ENCODE results near the gene PRRT4. TPM values are rescaled to one million over a fixed set of nuclear protein-coding genes. Genes with fewer than 3 reads are reported as not detected.
A peak's percentile ranks its signal among the peaks of the same experiment; 100 is the strongest.

The PRRT4 gene
- total RNA-seq, 3 donors from 2014 or later = 0.43 to 3.1 TPM; not detected in 1

DNA sequence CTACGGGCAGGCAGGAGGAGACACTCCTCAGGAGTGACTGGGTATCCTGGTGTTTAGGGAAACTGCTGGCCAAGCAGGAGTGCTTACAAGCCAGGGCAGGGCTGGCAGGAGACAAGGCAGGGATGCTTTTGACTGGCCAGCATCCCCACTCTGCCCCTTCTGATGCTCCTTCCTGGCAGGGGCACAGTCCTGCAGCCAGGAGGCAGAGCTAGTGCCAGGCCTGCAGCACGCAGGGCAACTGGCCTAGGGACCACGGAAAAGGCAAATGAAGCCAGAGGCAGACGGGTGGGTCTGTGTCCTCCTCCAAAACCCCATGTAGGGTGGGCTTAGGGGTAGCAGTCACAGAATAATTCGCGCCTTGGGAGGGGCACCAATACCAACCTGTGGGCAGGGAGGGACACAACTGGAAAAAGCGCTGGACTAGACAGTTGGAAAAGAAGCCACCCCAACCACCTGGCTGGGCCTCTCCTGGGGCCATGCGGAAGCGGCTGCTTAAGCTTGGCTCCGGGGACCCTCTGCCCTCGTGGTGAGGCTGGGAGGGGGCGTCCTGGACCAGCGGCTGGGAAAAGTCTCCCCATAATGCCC is 43.5 kb upstream of the PRRT4 start:
- TF ChIP-seq, protein P1, sequence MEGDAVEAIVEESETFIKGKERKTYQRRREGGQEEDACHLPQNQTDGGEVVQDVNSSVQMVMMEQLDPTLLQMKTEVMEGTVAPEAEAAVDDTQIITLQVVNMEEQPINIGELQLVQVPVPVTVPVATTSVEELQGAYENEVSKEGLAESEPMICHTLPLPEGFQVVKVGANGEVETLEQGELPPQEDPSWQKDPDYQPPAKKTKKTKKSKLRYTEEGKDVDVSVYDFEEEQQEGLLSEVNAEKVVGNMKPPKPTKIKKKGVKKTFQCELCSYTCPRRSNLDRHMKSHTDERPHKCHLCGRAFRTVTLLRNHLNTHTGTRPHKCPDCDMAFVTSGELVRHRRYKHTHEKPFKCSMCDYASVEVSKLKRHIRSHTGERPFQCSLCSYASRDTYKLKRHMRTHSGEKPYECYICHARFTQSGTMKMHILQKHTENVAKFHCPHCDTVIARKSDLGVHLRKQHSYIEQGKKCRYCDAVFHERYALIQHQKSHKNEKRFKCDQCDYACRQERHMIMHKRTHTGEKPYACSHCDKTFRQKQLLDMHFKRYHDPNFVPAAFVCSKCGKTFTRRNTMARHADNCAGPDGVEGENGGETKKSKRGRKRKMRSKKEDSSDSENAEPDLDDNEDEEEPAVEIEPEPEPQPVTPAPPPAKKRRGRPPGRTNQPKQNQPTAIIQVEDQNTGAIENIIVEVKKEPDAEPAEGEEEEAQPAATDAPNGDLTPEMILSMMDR (IDR thresholded peaks at IDR 0.05) = peak; percentile 7
- H3K4me3 ChIP-seq = peak overlapping the region; percentile 32
- intact Hi-C loops (cut with DNase I, micrococcal nuclease) = no loop called here
- ATAC-seq (peak; percentile 3), DNase-seq (peak in 1 of 3 donors; percentile 43)
- peaks cover 14% of the 10 kb centered on the region for H3K4me1 ChIP-seq (ENCODE audit: low read depth)
- H3K36me3 ChIP-seq (ENCODE audit: low read depth) = no peaks in the 10 kb centered on the region
- no peaks in the 10 kb centered on the region for H3K9me3 ChIP-seq

DNA sequence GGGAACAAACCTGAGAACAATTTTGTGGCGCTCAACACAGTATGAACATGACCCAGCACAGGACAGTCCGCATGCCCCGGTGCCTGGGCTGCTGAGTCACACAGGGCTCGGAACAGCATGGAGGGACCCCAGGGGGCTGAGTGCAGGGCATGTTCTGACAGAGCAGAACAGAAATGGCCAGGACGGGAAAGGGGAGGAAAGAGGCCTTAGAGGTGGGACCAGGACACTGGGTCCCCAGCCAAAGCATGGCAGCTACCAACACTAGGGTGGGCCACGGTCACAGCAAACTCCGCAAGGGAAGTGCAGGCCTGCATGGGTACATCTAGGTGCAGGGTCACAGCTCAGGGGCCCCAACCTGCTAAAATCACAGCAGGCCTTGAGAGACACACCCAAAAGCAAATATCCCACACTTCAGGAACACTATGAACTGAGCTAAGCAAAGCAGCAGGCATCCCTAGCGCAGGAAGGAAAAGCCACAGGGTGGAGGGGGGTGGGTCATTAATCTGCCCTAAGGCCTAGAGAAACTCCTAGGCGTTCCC is 42.7 kb upstream of the PRRT4 start:
- DNase-seq (no peak), ATAC-seq (peak; percentile 58)
- no peak overlapping the region for H3K4me3 ChIP-seq

DNA sequence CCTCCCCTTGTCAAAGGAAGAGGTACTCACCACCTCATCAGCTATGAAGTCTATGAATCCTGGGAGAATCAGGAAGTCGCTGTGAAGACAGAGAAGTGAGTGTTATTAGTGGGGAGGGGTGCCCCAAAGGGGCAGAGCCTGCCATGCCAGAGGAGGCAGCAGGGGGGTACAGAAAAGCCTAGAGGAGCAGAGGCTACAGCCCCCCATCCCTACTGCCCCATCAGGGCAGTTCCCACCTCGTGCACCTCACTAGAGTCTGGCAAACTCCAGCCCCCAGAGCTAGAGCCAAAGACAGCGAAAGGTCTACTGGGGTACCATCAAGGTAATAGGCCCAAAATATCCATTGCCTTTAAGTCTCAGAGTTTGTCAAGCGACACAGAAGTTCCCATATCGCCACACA is 42.2 kb upstream of the PRRT4 start:
- TF ChIP-seq, protein P1 (IDR thresholded peaks at IDR 0.05) = no peak
- no peaks in the 10 kb centered on the region for H3K9me3 ChIP-seq
- peaks cover 8% of the 10 kb centered on the region for H3K4me1 ChIP-seq (ENCODE audit: low read depth)
- no peak overlapping the region for H3K4me3 ChIP-seq
- no peaks in the 10 kb centered on the region for H3K36me3 ChIP-seq (ENCODE audit: low read depth)
- intact Hi-C loops (cut with DNase I, micrococcal nuclease) = no loop called here
- ATAC-seq (no peak), DNase-seq (no peak)

More for the DNA sequence above, 42.7 kb upstream of the PRRT4 start:
- no peaks in the 10 kb centered on the region for H3K36me3 ChIP-seq (ENCODE audit: low read depth)
- peaks cover 14% of the 10 kb centered on the region for H3K4me1 ChIP-seq (ENCODE audit: low read depth)
- no peaks in the 10 kb centered on the region for H3K9me3 ChIP-seq
- intact Hi-C loops (cut with DNase I, micrococcal nuclease) = no loop called here
- TF ChIP-seq, protein P1 (IDR thresholded peaks at IDR 0.05) = no peak

DNA sequence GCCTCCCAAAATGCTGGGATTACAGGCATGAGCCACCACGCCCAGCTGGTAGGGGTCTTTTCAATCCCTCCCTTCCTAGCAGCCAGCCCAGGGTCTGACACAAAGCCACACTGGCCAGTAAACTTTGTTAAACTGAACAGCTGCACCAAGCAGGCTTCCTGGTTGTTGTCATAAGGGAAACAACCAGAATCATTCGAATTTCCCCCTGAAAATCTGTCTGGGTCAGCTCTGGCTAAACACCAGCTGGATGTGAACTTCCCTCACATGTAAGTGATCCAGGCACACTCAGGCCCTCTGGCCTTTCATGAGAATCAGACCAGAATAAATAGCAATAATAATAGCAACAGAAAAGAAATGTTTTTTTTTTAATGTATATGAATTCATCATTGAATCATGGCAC is 40.9 kb upstream of the PRRT4 start:
- intact Hi-C loops (cut with DNase I, micrococcal nuclease) = no loop called here
- no peaks in the 10 kb centered on the region for H3K36me3 ChIP-seq (ENCODE audit: low read depth)
- DNase-seq (no peak), ATAC-seq (no peak)
- TF ChIP-seq, protein P1 (IDR thresholded peaks at IDR 0.05) = no peak
- H3K9me3 ChIP-seq = no peaks in the 10 kb centered on the region
- no peak overlapping the region for H3K4me3 ChIP-seq
- peaks cover 7% of the 10 kb centered on the region for H3K4me1 ChIP-seq (ENCODE audit: low read depth)

DNA sequence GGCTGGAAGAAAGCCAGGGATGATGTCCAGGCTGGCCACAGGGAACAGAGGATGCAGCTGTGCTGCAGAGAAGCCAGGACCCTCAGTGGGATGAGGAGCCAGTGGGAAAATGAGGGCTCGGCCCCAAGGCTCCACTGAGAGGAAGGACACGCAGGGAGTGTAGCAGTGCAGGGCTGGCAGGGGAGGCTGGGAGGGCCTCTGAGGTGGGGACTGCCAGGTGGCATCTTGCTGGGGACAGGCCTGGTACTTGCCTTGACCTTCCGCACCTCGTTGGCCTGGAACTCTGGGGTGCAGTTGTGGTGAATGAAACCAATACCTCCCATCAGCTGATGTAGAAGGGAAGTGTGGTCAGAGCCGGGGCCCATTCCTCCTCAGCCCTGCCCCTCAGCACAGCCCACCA is 39.1 kb upstream of the PRRT4 start:
- no peak for ATAC-seq
- Histone ChIP-seq H3K36me3 (ENCODE audit: low read depth) (no peaks in the 10 kb centered on the region), H3K4me1 (ENCODE audit: low read depth) (peaks cover 7% of the 10 kb centered on the region), H3K4me3 (no peak overlapping the region), H3K9me3 (no peaks in the 10 kb centered on the region)
- no peak for DNase-seq
- intact Hi-C loops (cut with DNase I, micrococcal nuclease) = no loop called here
- TF ChIP-seq, protein P1 (IDR thresholded peaks at IDR 0.05) = no peak

All from mucosa of descending colon (tissue), 3 donors.